C4-2B (cell line): ENCODE data around the gene C2orf78.

Experiments
- H3K27ac ChIP-seq: fragments of 450-650 bp; 2 replicates; pipeline ENCODE4 v1.5.1; 2017
- CTCF ChIP-seq: fragments of 450-650 bp; conservative IDR thresholded peaks from 2 replicates; pipeline ENCODE4 v1.5.1; 2017; ENCODE audit warnings: mild to moderate bottlenecking
- ZFX ChIP-seq: fragments of 450-650 bp; IDR thresholded peaks from 2 replicates; pipeline ENCODE4 v1.6.1; 2017

The C2orf78 gene

GRCh38 chr2:73811878-73812277 is 27.9 kb downstream of the C2orf78 start:
- TF ChIP-seq ZFX, result no peak
- TF ChIP-seq CTCF, result no peak

GRCh38 chr2:73812635-73813034 is 28.7 kb downstream of the C2orf78 start:
- H3K27ac ChIP-seq, result no peak overlapping the region
- TF ChIP-seq CTCF (no peak), ZFX (no peak)

More at GRCh38 chr2:73811878-73812277, 27.9 kb downstream of the C2orf78 start:
- no peak overlapping the region for H3K27ac ChIP-seq

GRCh38 chr2:73818296-73818695 is 34.3 kb downstream of the C2orf78 start:
- H3K27ac ChIP-seq, result no peak overlapping the region
- TF ChIP-seq CTCF, result no peak
- no peak for TF ChIP-seq ZFX

GRCh38 chr2:73821227-73821626 is 37.2 kb downstream of the C2orf78 start:
- TF ChIP-seq CTCF (no peak), ZFX (no peak)
- no peak overlapping the region for H3K27ac ChIP-seq

GRCh38 chr2:73821669-73822068 is 37.7 kb downstream of the C2orf78 start:
- no peak for TF ChIP-seq ZFX
- no peak for TF ChIP-seq CTCF
- no peak overlapping the region for H3K27ac ChIP-seq

GRCh38 chr2:73822276-73822675 is 38.3 kb downstream of the C2orf78 start:
- TF ChIP-seq CTCF (no peak), ZFX (no peak)
- no peak overlapping the region for H3K27ac ChIP-seq

GRCh38 chr2:73822991-73823390 is 39.0 kb downstream of the C2orf78 start:
- no peak overlapping the region for H3K27ac ChIP-seq
- TF ChIP-seq ZFX (no peak), CTCF (no peak)
